NCI-H345 treated with DMSO at 0.1 percent for 48 hours (cell line): ENCODE data around the gene SUPT5H.

Experiments
- DNase-seq: peaks from one replicate; lab custom pipeline; 2025; ENCODE audit not compliant: unreplicated experiment; lab: John Stamatoyannopoulos, UW

Gene SUPT5H

DNA sequence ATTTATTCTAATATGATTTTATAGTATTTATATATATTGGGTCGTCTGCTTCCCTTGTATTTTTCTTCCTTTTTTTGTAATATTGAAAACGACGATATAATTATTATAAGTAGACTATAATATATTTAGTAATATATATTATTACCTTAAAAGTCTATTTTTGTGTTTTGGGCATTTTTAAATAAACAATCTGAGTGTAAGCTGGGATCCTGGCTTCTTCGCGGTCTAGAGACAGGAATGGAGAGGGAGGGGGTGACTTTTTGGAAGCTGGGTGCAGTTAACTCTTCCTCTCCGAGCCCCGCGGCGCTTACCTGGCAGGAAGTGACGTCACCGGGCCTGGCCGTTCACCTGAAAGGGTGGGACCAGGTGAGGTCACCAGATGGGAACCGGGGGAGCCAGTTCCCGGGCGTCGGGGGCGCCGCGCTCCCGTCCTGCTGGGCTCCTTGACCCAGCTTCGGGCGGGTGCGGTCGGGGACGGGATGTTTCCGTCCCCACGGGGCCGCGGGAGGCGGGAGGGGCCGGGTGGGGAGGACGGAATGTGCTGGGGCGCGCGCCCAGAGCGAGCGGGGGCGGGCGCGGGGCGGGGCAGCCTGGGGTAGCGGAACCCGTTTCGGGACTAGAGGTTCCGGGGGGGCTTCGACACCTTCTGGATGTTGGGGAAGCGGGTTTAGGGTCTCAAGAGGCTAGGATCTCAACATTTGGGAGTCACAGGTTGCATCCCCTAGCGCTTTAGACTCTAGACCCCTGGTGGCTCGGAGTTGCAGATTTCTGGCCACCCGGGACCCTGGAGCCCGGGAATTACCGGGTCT lies 36.0 kb upstream of the SUPT5H start:
- DNase-seq = peak; percentile 100

DNA sequence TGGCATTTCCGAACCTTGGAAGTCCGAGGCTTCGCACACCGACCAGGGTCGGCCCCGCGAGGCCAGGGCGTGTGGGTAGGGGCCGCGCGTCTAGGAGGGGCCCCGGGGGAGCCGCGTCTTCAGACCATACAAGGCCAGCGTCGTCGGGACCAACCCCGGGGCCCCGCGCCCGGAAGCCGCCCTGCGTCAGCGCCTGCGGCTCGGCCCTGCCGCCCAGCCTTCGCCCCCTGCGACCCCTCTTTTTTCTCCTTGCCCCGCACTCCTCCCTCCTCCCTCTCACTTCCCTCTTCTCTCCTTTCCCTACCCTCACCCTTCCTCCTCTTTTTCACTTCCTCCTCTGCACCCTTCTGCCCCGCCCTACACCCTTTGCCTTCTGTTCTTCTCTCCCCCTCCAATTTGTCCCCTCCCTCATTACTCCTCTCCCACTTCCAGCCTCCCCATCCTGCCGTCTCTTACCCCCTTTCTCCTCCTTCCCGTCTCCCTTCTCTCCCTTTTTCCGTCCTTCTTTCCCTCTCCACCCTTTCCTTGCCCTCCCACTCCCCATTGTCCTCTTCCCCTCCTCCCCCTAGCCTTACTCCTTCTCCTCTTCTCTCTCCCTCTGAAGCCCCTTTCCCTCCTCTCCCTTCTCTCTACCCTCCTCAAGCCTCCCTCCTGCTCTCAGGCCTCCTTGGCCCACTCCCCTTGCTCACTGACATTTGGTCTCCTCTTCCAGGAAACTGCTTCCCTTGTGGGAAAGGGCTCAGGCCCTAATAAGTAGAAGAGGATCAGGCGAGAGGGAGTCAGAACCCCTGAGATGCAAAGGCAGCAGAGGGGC lies 35.2 kb upstream of the SUPT5H start:
- no peak for DNase-seq

DNA sequence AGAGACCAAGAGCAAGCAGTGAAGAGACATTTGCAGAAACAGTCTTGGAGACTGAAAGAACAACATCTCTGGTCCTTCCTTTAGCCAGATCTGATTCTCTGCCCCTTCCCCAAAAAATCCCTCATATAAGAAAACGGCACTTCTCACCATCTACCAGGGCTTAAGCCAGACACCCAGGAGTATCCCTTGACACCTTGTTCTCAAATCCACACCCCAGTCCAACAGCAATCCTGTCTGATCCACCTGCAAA lies 34.6 kb upstream of the SUPT5H start:
- DNase-seq = no peak

DNA sequence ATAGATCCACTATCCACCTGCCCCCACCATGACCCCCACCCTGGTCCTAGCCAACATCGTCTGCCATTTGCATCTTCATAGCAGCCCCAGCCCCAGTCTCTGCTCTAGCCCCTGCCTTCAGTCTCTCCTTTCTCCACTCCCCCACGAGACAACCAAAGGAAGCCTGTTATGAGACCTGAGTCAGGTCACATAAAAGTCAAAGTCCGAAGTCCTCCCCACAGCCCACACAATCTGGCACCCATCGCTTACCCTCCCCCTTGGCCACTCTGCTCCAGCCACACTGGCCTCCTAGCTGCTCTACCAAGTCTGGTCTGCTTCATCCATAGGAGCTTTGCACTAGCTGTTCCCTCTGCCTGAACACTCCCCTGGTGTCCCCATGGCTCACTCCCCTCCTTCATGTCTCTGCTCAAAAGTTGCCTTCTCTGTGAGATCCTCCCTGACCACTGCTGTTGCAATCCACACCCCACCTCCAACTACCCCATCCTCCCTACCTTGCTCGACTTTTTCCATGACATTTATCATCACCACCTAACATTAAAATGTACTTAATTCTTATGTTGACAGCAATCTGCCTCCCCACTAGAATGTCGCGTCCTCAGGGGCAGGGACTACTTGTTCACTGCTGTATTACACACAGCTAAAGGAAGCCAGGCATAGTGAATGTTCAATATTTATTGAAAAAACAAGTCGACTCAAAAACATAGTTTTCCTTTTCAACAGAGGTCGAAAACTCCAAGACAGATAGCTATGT lies 34.1 kb upstream of the SUPT5H start:
- no peak for DNase-seq

DNA sequence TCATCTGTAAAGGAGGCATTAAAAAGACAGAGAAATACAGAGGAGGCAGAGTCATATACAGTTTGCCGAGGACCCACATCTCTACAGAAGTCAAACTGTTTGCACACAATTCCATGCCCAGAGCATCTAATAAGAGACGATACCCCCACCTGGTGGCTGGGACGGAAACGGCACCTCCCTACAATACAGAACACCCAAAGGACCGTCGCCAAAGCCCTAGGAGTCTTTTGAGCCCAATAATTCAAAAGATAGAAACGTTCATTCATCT lies 33.6 kb upstream of the SUPT5H start:
- DNase-seq = peak; percentile 99

DNA sequence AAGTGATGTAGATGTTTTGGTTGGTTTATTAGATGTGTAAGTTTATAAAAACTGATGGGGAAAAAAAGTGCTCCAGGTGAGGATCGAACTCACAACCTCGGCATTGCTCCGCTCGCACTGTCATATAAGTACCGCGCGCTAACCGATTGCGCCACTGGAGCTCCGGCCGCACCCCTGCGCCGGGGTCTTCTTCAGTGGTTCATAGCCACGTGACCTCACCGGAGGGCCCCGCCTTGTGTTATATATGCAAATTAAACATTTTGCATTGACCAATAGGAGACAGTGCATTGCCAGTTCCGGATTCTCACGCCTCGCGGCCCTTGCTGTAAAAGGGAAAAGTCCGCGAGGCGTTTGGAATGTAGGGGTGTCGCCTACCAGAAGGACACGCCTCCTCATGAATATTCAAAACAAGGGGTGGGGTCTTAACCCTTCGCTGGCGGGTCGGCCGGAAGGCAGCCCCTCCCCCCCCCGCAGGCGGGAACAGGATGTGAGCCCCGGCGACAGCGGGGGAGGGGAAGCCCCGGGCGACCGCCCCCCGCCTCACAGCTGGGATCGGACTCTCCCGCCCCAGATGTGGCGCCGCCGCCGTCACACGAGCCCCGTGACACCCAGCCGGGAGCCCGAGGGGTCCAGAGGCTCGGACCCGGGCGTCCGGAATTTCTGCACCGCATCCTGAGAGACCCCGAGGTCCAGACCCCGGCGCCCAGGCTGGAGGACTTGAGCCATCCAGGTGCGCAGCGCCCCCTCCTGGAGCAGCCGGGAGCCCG lies 33.1 kb upstream of the SUPT5H start, which contains the start of gene PLEKHG2:
PLEKHG2 (plus strand) TSS at position 570 of the 767 bp plus-strand sequence. CDS start 1,418 bp downstream, outside the sequence.
- DNase-seq = peak; percentile 100

DNA sequence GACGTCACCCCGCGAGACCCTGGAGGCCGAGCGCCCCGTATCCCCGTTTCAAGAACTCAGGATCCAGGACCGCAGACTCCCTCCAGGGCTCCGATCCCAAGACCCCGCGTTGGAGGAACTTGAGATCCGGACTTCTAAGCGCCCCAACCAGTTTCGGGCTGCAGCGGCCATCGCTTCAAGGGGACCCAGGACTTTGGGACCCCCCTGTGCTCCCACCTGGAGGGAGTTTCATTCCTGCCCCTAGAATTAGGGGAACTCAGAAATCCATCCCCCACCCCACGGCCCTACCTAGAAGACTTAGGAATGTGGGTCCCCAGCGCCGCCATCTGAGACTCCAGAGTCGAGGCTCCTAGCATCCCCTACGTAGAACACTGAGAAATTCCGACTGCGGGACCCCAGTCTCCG lies 32.5 kb upstream of the SUPT5H start:
- no peak for DNase-seq

DNA sequence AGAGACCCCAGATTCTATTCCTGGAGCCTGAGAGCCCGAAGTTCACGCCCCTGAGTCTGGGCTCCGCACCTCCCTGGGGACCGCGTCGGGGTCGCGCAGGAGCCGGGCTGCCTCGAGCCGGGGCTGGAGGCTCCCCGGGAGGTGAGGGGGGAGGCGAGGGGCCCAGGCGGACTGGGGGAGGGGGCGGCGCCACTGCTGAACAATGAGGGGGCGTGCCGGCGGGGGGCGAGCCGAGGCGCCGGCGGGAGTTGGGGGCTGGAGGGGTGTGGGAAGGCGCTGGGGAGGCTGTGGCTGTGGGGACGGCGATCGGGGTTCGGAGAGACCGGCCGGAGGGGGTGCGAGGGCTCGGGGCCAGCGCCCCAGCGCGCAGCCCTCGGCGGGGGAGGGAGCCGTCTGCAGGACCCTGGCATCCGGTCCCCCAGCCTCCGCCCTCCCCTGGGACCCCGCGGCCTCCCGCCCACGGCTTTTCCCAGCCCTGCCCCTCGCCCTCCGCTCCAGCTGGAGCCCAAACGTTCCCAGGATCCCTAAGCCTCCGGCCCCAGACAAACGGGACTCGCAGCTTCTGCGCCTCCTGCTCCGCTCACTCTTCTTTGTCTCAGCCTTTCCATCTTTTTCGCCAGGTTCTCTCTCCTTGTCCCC lies 32.0 kb upstream of the SUPT5H start:
- DNase-seq = peak; percentile 62

DNA sequence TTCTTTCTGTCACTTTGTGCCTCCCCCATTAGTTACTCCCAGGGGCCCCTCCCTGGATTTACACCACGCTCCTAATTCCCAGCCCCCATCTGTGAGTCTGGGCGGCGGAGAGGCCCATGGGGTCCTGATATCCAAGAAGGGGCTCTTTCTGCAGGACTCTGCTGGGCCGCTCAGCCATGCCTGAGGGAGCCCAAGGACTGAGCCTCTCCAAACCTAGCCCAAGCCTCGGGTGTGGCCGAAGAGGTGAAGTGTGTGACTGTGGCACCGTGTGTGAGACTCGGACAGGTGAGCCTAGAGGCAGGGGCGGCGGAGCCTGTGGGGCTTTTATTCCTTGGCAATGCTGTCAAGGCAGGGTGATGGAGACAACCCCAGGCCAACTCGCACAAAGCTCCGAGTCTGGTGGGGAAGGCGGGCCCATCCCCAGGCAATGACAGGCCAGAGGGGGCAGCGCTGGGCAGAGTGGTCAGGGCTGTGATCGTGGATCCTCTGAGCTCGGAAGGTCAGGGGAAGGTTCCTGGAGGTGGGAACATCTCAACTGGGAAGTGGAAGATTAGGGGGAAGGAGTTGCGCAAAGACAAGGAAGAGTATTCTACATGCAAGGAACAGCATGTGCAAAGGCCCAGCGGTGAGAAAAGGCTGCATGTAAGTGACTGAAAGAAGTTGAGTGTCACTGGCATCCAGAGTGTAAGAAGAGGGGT lies 31.3 kb upstream of the SUPT5H start:
- no peak for DNase-seq

DNA sequence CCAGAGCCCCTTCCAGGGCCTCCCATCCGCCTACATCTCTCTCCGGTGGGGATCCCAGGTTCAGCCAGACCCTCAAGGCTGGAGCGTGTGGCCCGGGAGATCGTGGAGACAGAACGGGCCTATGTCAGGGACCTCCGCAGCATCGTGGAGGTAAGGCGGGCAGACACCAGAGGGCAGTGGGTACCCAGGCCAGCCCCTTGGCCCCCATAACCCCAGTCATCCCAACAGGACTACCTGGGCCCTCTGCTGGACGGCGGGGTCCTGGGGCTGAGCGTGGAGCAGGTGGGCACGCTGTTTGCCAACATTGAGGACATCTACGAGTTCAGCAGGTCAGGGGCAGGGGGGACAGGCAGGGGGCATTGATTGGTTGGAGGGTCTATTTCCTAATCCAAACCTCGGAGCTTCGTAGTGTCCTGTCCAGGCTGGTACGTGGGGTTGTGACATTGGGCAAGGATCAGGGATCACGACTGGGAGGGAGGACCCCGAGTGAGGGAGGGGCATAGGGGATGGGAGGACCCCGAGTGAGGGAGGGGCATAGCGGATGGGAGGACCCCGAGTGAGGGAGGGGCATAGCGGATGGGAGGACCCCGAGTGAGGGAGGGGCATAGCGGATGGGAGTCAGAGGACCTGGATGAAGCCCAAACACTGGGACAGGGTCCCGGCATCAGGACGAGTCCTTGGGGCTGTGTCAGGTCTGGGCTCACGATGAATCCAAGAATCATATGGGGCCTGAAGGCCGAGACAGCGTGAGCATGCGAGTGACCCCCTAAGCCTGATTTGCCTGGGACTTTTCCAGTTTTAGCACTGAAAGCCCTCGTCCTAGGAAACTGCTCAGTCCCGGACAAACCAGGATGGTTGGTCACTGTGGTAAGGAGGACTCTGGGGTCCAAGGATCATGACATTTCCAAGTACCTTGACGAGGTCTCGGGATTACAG lies 30.0 kb upstream of the SUPT5H start:
- no peak for DNase-seq

DNA sequence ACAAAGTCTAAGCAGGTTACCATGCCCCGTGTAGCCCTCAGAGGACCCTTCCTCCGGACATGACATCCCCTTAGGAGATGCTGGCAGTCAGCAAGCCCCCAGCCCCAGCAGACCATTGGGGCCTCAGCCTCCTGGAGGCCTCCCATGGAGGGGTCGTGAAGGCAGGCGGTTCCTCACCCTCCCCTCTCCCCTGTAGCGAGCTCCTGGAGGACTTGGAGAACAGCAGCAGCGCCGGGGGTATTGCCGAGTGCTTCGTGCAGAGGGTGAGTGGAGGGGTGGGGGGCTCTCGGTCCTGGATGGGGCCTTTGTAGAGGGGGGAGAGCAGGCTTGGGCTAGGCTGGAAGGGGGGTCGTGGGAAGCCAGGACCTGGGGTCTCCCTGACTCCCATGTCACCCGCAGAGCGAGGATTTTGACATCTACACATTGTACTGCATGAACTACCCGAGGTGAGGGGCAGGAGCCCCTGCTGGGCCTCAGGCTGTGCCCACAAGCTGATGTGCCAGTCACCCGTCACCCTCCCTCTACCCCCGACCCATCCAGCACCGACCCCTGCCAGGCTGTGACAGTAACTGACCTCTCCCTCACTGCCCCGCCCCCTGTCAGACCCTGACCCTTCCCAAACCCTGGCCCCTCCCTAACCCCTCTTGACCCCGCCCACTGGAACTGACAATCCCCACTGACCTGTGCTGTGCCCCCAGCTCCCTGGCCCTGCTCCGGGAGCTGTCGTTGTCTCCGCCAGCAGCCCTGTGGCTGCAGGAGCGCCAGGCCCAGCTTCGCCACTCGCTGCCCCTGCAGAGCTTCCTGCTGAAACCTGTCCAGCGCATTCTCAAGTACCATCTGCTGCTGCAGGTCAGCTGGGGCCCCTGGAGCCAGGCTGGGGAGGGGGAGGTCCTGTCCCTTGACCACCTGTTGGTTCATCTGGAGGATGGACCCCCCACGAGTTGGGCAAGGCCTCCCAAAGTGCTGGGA lies 28.9 kb upstream of the SUPT5H start:
- DNase-seq = no peak

DNA sequence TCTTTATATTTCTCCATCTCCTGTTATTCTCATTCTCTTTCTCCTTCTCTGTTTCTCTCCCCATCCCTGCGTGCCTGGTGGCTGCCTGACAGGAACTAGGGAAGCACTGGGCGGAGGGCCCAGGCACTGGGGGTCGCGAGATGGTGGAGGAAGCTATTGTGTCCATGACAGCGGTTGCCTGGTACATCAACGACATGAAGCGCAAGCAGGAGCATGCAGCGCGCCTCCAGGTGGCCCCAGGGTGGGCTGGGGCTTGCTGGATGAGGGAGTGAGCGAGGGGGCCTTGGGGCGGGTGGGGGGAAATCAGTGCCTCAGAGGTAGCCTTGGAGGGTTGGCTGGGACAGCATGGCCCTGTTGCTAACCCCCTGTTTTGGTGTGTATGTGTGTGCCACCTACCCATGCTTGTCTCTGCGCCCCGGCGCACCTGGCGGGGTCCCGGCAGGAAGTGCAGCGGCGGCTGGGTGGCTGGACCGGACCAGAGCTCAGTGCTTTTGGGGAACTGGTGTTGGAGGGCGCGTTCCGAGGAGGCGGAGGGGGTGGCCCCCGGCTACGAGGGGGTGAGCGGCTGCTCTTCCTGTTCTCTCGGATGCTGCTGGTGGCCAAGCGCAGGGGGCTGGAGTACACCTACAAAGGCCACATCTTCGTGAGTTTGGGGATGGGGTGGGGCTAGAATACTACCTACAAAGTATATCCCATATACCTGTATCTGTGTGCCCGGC lies 27.8 kb upstream of the SUPT5H start:
- no peak for DNase-seq

DNA sequence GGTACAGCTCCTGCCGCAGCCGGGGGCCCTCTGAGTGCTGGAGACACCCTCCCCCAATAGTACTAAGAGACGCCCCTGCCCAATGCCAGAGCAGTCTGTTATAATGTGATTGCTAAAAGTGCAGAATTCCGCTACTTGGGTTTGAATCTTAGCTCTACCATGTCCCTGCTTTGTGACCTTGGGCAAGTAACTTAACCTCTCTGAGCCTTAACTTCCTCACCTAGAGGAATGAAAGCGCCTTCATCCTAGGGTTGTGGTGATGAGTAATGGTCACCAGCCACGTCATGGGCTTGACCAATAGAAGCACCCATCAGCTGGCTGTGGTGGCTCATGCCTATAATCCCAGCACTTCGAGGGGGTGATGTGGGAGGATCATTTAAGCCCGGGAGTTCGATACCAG lies 26.4 kb upstream of the SUPT5H start:
- DNase-seq = no peak

DNA sequence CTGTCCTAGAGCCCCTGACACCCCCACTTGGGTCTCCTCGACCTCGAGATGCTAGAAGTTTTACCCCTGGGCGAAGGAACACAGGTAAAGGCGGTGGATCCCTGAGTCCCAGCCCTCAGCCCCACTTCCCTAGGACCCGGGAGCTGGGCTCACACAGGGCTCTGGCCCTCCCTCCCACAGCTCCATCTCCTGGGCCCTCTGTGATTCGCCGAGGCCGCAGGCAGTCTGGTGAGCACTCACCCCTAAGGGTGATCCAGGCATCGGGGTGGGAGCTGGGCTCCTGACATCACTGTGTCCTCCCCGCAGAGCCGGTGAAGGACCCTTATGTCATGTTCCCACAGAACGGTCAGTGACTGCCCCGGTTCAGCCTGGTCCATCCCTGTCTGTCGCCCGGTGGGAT lies 24.6 kb upstream of the SUPT5H start:
- no peak for DNase-seq

DNA sequence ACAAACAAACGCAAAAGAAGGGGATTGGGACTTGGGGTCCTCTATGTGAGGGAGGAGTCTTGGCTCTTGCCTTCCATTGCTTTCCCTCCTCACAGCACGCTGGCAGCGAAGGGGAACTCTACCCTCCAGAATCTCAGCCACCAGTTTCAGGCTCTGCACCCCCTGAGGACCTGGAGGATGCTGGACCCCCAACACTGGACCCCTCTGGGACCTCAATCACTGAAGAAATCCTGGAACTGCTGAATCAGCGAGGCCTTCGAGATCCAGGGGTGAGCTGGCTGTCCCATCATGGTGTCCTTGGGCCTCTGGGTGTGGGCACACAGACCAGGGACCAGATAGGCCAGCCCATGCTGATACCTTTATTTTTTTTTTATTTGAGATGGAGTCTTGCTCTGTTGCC lies 23.4 kb upstream of the SUPT5H start:
- DNase-seq = no peak

DNA sequence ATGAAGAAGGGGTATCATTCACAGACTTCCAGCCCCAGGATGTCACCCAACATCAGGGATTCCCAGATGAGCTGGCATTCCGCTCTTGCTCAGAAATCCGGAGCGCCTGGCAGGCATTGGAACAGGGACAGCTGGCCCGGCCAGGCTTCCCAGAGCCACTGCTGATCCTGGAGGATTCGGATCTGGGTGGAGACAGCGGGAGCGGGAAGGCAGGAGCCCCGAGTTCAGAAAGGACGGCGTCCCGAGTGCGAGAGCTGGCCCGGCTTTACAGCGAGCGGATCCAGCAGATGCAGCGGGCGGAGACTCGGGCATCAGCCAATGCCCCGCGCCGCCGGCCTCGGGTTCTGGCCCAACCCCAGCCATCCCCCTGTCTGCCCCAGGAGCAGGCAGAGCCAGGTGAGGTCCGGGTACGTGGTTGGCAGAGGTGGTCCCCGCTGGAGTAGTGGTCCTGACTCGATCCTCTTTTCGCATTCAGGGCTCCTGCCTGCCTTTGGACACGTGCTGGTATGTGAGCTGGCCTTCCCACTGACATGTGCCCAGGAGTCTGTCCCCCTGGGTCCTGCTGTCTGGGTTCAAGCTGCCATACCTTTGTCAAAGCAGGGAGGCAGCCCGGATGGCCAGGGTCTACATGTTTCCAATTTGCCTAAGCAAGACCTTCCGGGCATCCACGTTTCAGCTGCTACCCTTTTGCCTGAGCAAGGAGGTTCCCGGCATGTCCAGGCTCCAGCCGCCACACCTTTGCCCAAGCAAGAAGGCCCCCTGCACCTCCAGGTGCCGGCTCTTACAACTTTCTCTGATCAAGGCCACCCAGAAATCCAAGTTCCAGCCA lies 21.9 kb upstream of the SUPT5H start:
- no peak for DNase-seq

DNA sequence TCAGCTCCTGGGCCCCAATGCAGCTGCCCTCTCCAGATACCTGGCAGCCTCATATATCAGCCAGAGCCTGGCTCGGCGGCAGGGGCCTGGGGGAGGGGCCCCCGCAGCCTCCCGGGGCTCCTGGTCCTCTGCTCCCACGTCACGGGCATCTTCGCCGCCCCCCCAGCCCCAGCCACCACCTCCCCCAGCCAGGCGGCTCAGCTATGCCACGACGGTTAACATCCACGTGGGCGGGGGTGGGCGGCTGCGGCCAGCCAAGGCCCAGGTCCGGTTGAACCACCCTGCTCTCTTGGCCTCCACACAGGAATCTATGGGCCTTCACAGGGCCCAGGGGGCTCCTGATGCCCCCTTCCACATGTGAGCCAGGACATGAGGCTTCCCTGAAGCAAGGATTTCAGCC lies 20.4 kb upstream of the SUPT5H start:
- no peak for DNase-seq
